H54 (cell line): ENCODE data around the gene ESYT3.

Source experiments
- DNase-seq: peaks from one replicate; pipeline ENCODE4 v3.0.0; 2011; ENCODE audit warnings: low spot score, mixed read lengths; ENCODE audit not compliant: insufficient read length
- FAIRE-seq: peaks from 3 replicates; lab custom pipeline; 2011; peaks lifted over from hg19 to GRCh38; lab: Jason Lieb, UNC
- POLR2A ChIP-seq: IDR thresholded peaks from 2 replicates; pipeline ENCODE4 v1.6.1; 2011; ENCODE audit warnings: low read depth, mild to moderate bottlenecking, low read length

Gene ESYT3

GRCh38 chr3:138456961-138457862 is 22.8 kb downstream of the ESYT3 start:
- FAIRE-seq (no peak), DNase-seq (no peak)
- TF ChIP-seq POLR2A, result no peak

DNA sequence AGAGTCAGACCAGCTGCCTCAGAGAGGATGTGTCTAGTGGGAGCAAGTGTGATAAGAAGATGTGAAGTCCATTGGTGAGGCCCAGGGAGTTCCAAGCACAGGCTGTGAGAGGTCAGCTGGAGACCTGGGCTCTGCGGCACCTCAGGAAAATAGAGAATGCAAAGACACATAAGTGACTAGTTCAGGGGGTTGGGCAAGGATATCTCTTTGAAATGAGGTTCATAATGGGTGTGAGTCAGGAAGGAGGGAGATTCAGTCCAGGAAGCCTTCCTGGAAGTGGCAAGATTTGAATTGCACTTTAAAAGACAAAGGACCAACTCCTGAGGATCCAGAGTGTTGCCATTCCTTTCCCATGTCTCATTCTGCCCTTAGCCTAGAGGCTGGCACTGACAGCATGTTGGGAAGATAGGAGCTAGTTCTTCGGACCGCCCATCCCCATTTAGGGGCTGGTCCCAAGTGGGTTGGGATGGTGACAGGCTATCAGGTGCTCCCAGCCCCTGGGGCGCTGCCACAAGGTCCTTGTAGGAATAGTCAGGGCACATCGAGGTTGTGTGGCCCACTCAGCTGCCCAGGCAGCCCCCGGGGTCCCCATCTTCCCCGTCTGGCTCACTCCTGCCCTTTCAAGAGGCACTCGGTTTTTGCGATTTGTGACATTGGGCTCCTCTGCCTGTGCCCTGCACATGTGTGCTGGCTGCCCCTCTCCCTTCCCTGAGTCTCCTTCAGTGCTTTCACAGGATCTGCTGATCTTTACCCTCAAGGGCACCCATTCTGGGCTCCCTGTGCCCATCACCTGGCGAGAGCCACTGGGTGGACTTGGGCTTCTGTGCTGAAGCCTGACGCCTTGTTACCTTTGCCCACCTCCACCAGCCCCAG is 23.7 kb downstream of the ESYT3 start:
- FAIRE-seq, result no peak
- TF ChIP-seq POLR2A, result no peak
- no peak for DNase-seq

GRCh38 chr3:138458774-138459499 is 24.5 kb downstream of the ESYT3 start:
- no peak for FAIRE-seq
- no peak for TF ChIP-seq POLR2A
- no peak for DNase-seq

- no peak for TF ChIP-seq POLR2A
- DNase-seq (no peak), FAIRE-seq (no peak)
Observed at GRCh38 chr3:138459619-138460535, 25.5 kb downstream of the ESYT3 start.

DNA sequence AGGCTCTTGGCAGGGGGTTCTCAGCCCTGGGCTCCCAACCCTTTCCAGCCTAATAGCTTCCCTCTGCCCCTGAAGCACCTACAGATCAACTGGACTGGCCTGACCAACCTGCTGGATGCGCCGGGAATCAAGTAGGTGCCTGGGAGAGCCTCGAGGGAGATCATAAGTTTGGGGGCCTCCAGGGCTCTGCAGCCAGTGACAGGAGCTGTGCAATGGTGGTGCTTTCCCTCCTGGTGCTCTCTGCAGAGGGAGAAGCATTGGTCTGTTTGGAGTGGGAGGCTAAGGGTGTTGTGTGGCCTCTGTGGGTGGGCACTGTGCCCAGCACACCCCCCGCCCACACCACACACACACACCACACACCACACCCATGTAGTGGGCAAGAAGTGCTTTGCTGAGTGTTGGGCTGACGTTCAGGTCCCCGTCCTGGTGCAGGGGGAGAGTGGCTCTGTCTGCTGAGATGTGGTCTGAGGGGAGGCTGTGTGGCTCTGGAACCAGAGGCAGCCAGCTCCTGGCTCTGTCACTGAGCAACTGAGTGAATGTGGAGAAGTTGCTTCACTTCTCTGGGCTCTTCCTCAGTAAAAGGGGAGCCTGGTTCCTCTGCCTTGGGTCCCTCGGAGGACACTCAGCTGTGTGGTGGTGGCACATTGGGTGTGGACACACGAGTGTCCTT is 26.3 kb downstream of the ESYT3 start:
- FAIRE-seq (no peak), DNase-seq (no peak)
- TF ChIP-seq POLR2A, result no peak

- no peak for TF ChIP-seq POLR2A
- peak; percentile 57 for FAIRE-seq
- DNase-seq, result peak; percentile 47
Observed at GRCh38 chr3:138461246-138461645, 26.8 kb downstream of the ESYT3 start.

GRCh38 chr3:138461896-138462295 is 27.5 kb downstream of the ESYT3 start:
- TF ChIP-seq POLR2A, result no peak
- DNase-seq, result no peak
- no peak for FAIRE-seq

DNA sequence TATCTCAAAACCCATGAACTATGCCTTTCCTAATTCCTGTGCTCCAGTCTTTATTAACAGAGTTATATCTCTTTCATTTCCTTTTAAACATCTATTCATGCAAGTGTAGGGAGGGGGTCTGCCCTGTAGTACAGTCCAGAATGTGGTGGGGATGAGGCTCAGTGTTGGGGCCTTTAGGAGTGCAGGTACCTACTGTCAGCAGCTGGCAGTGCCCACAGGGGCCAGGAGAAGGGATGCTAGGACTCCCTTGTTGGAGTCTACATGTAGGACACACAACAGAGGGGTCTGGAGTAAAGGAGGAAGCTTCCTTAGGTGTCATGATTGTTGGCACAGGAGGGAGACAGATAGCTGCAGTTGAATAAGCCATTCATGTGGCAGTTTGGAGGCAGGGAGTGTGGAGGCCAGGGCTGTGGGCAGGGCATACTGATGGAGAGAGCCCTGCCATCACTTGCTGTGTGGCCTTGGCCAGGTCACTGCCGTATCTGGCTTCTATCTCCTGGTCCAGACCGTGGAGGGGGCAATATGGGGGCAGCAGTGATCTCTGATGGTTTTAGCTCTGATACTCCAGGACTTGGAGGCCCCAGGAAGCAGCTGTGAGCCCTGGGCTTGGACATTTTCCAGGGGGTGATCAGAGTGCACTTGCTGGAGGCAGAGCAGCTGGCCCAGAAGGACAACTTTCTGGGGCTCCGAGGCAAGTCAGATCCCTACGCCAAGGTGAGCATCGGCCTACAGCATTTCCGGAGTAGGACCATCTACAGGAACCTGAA is 29.5 kb downstream of the ESYT3 start:
- DNase-seq (no peak), FAIRE-seq (no peak)

GRCh38 chr3:138464491-138464860 is 30.1 kb downstream of the ESYT3 start:
- no peak for DNase-seq
- FAIRE-seq, result no peak
- no peak for TF ChIP-seq POLR2A

More for the DNA sequence above, 29.5 kb downstream of the ESYT3 start:
- no peak for TF ChIP-seq POLR2A

DNA sequence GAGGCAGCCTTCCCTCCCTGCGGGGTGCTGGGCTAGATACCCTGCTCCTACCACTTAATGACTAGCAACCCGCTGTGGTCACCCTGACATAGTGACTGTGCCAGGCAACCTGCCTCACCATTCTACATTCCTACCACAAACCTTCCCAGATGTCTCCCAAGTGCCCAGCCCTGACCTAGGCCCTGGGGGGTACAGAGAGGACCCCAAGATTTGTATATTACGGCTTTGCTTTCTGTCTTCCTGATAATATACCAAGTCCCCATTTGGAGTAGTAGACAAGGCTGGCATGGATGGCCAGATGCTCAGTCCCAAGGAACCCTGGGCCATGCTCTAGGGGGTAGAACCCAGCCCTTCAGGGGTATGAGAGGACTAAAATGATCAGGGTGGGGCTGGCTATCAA is 31.0 kb downstream of the ESYT3 start:
- FAIRE-seq (no peak), DNase-seq (no peak)
- no peak for TF ChIP-seq POLR2A

DNA sequence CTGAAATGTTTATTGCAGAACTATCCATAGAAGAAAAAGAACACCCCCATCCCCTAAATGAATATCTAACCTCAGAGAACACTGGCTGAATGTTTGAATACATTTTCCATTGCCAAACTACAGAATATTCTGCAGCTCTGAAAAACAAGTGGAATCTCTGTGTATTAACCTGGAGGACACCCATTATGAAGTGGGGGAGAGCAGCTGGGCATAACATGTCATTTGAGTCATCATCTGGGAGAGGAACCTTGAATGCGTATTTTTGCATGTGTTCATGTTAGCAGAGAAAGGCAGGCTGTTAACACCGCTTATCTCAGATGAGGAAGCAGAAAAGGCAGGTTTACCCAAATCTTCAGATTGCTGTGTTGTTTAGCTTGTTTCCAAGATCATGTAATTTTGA is 31.5 kb downstream of the ESYT3 start:
- FAIRE-seq, result no peak
- DNase-seq, result no peak
- TF ChIP-seq POLR2A, result no peak
